DND-41 (cell line): Measurements from ENCODE around the gene ACTR2.

Experiments used
- ATAC-seq: fragments of 200-7000 bp; cut with Tn5 transposase; 3 replicates; pipeline ENCODE4 v1.9.1; 2021; ENCODE audit warnings: low read depth; ENCODE audit not compliant: insufficient read depth
- DNase-seq: peaks from one replicate; pipeline ENCODE4 v3.0.0-alpha.2; 2020
- H2AFZ ChIP-seq: 2 replicates; pipeline ENCODE4 v1.6.0; 2012; ENCODE audit warnings: low read depth, low read length
- H3K27ac ChIP-seq: 2 replicates; pipeline ENCODE4 v1.5.1; 2012; ENCODE audit warnings: low read length, inconsistent platforms
- H3K27me3 ChIP-seq: fragments of 200-600 bp; sonication (generic); 2 replicates; pipeline ENCODE4 v1.6.0; 2012; ENCODE audit warnings: low read length, mild to moderate bottlenecking, inconsistent platforms; ENCODE audit not compliant: insufficient read depth, poor library complexity
- H3K36me3 ChIP-seq: 2 replicates; pipeline ENCODE4 v1.5.1; 2012; ENCODE audit warnings: low read length, inconsistent platforms; ENCODE audit not compliant: insufficient read depth
- H3K4me1 ChIP-seq: 2 replicates; pipeline ENCODE4 v1.5.1; 2012; ENCODE audit warnings: mild to moderate bottlenecking, low read length; ENCODE audit not compliant: insufficient read depth
- H3K4me2 ChIP-seq: 2 replicates; pipeline ENCODE4 v1.6.0; 2012; ENCODE audit warnings: mild to moderate bottlenecking, moderate library complexity, low read length, inconsistent platforms; ENCODE audit not compliant: insufficient read depth
- H3K4me3 ChIP-seq, 2 experiments: fragments of 200-600 bp in 1 of 2; shearing (Covaris generic) in 1 of 2; 2 replicates each; pipeline ENCODE4 v1.5.1; 2012 to 2016; ENCODE audit warnings: inconsistent platforms in 2 of 2, low read length in 2 of 2, mild to moderate bottlenecking in 2 of 2, low read depth in 1 of 2, moderate library complexity in 1 of 2
- H3K79me2 ChIP-seq: 2 replicates; pipeline ENCODE4 v1.6.0; 2012; ENCODE audit warnings: low read length, inconsistent platforms; ENCODE audit not compliant: insufficient read depth
- H3K9ac ChIP-seq: 2 replicates; pipeline ENCODE4 v1.6.0; 2012; ENCODE audit warnings: low read depth, mild to moderate bottlenecking, inconsistent platforms, low read length, moderate library complexity
- H3K9me3 ChIP-seq: 2 replicates; pipeline ENCODE4 v1.5.1; 2012; ENCODE audit warnings: low read length, moderate library complexity, mild to moderate bottlenecking, inconsistent platforms; ENCODE audit not compliant: insufficient read depth, severe bottlenecking
- H4K20me1 ChIP-seq: 2 replicates; pipeline ENCODE4 v1.6.0; 2012; ENCODE audit warnings: low read length; ENCODE audit not compliant: insufficient read depth
- EZH2 ChIP-seq: IDR thresholded peaks from 3 replicates; pipeline ENCODE4 v1.6.1; 2012; ENCODE audit warnings: borderline replicate concordance, low read depth, mild to moderate bottlenecking, moderate library complexity, low read length, inconsistent platforms; ENCODE audit not compliant: severe bottlenecking
- TF ChIP-seq, protein P1 (sequence below): IDR thresholded peaks from 2 replicates; pipeline ENCODE4 v1.5.1; 2012; ENCODE audit warnings: borderline replicate concordance, low read length, moderate library complexity, mild to moderate bottlenecking; ENCODE audit not compliant: poor library complexity, severe bottlenecking; ENCODE audit errors: extremely low read depth

Gene ACTR2

DNA sequence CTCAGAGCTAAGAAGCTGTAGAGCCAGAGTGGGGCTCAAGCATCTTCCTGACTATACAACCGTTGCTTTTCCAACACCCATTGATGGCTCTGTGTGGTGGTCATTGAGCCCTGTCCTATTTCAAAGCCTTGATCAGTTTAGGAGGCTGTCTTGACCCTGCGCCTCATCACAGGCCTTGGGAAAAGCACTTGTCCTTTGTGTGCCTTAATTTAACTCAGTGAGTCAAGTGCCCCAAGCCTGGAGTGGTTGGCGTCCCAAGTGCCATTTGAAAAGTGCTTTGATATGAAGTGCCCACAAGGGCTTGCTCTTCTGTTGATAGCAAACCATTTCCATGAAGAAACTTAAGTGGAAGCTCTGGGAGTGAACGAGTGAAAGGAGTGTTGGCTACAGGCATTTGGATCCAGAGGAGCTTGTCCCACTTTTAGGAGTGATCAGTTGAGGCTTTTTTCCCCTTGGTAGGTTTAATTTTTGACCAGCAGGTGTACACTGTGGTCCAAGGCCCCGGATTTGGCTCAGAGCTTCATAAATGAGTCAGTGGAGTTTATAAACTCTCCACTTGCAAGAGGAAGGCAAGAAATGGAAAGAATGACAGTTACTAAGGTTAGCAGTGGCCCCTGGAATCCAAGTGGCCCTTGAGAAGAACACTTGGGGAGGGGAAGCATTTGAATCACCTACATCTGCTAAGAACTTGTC lies 50.3 kb downstream of the ACTR2 start:
- Histone ChIP-seq H3K9me3 (no peaks in the 10 kb centered on the region), H3K4me2 (no peak overlapping the region), H3K4me3 (no peak overlapping the region), H3K36me3 (peaks cover 2% of the 10 kb centered on the region; the same call in 1 of the 2 replicates), H3K4me1 (peaks cover 18% of the 10 kb centered on the region), H3K27me3 (no peaks in the 10 kb centered on the region), H4K20me1 (no peaks in the 10 kb centered on the region), H2AFZ (no peak overlapping the region), H3K27ac (no peak overlapping the region), H3K9ac (no peak overlapping the region), H3K79me2 (no peaks in the 10 kb centered on the region)
- no peak for TF ChIP-seq EZH2
- TF ChIP-seq, protein P1, sequence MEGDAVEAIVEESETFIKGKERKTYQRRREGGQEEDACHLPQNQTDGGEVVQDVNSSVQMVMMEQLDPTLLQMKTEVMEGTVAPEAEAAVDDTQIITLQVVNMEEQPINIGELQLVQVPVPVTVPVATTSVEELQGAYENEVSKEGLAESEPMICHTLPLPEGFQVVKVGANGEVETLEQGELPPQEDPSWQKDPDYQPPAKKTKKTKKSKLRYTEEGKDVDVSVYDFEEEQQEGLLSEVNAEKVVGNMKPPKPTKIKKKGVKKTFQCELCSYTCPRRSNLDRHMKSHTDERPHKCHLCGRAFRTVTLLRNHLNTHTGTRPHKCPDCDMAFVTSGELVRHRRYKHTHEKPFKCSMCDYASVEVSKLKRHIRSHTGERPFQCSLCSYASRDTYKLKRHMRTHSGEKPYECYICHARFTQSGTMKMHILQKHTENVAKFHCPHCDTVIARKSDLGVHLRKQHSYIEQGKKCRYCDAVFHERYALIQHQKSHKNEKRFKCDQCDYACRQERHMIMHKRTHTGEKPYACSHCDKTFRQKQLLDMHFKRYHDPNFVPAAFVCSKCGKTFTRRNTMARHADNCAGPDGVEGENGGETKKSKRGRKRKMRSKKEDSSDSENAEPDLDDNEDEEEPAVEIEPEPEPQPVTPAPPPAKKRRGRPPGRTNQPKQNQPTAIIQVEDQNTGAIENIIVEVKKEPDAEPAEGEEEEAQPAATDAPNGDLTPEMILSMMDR: no peak
- no peak for ATAC-seq
- DNase-seq: no peak

DNA sequence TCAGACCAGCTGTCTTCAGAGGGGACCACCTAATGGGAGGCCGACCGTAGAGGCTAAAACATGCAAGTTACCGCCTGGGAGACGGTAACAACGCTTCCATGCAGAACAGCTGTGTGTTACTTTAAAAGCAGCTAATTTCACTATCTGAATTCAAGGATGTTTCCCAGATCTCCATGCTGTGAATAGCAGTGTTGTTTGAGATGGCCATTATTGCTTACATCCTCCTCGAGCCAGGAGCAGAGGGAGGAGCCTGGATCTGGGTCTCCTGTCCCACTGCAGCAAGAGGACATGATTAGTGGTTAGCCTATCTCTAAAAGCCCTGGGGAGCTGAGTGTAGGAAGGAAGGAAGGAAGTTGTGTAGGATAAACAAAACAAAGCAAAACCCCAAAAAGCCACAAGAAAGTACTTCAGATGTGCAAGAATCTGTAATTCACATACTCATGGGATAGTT lies 50.9 kb downstream of the ACTR2 start:
- H3K27ac ChIP-seq: no peak overlapping the region
- DNase-seq (peak; percentile 41), ATAC-seq (peak; percentile 88)
- no peaks in the 10 kb centered on the region for H3K27me3 ChIP-seq
- no peak overlapping the region for H3K4me3 ChIP-seq
- no peak overlapping the region for H2AFZ ChIP-seq
- no peak for TF ChIP-seq EZH2
- TF ChIP-seq, protein P1: no peak
- H3K79me2 ChIP-seq: no peaks in the 10 kb centered on the region
- no peaks in the 10 kb centered on the region for H4K20me1 ChIP-seq
- no peaks in the 10 kb centered on the region for H3K9me3 ChIP-seq
- peaks cover 18% of the 10 kb centered on the region for H3K4me1 ChIP-seq
- H3K36me3 ChIP-seq: no peaks in the 10 kb centered on the region
- no peak overlapping the region for H3K9ac ChIP-seq
- no peak overlapping the region for H3K4me2 ChIP-seq

DNA sequence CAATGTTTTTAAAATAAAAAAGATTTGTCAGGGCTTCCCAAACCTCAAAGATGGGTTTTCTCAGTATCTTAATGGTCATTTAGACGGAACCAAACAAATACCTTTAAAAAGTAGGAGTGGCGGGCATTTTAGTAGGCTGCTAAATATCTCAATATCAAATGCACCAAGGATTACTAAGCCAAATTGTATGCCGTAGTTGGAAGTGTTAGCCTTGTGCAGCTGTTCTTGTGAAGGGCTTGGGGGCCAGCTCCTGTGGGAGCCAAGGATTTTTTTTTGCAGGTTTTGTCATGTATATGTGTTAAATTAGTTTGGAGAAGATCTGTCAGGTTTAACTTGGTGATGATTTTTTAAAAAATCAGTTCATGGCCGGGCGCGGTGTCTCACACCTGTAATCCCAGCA lies 52.1 kb downstream of the ACTR2 start:
- no peaks in the 10 kb centered on the region for H3K79me2 ChIP-seq
- no peak overlapping the region for H3K4me3 ChIP-seq
- no peaks in the 10 kb centered on the region for H3K36me3 ChIP-seq
- no peak overlapping the region for H3K27ac ChIP-seq
- H3K27me3 ChIP-seq: no peaks in the 10 kb centered on the region
- ATAC-seq (no peak), DNase-seq (no peak)
- H3K9me3 ChIP-seq: no peaks in the 10 kb centered on the region
- H3K4me2 ChIP-seq: no peak overlapping the region
- TF ChIP-seq, protein P1: no peak
- no peak for TF ChIP-seq EZH2
- H4K20me1 ChIP-seq: no peaks in the 10 kb centered on the region
- no peak overlapping the region for H3K9ac ChIP-seq
- peaks cover 18% of the 10 kb centered on the region for H3K4me1 ChIP-seq
- no peak overlapping the region for H2AFZ ChIP-seq
